Measurements from ENCODE around the gene LYPD5. TPM values are rescaled to one million over a fixed set of nuclear protein-coding genes. Genes with fewer than 3 reads are reported as not detected.

The LYPD5 gene
- total RNA-seq, 1 donor from 2014 or later = not detected

DNA sequence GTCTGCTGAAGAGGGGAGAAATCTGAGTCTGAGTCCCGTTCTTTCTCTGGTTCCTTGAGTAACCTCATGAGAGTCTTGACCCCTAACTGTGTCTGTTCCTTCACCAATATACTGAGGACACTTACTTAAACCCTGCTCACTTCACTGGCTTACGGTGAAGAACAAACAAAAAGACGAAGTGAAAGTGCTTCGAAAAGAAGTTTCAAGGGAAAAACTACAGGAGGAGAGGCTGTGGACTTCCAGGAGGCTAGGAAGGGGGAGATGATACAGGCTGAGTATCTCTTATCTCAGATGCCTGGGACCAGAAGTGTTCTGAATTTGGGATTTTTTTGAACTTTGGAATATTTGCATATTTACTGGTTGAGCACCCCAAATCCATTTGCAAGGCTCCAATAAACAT, 53.6 kb downstream of the LYPD5 start:
- TF ChIP-seq EZH2 (IDR thresholded peaks at IDR 0.05; ENCODE audit: insufficient read depth, low read length) = no peak
- TF ChIP-seq, protein P1, sequence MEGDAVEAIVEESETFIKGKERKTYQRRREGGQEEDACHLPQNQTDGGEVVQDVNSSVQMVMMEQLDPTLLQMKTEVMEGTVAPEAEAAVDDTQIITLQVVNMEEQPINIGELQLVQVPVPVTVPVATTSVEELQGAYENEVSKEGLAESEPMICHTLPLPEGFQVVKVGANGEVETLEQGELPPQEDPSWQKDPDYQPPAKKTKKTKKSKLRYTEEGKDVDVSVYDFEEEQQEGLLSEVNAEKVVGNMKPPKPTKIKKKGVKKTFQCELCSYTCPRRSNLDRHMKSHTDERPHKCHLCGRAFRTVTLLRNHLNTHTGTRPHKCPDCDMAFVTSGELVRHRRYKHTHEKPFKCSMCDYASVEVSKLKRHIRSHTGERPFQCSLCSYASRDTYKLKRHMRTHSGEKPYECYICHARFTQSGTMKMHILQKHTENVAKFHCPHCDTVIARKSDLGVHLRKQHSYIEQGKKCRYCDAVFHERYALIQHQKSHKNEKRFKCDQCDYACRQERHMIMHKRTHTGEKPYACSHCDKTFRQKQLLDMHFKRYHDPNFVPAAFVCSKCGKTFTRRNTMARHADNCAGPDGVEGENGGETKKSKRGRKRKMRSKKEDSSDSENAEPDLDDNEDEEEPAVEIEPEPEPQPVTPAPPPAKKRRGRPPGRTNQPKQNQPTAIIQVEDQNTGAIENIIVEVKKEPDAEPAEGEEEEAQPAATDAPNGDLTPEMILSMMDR (IDR thresholded peaks at IDR 0.05; ENCODE audit: insufficient read depth, low read depth, low read length) = no peak
- H3K36me3 Mint-ChIP-seq (ENCODE audit: low read depth, unreplicated experiment) = peaks cover 33% of the 10 kb centered on the region
- FAIRE-seq = no peak
- H3K79me2 ChIP-seq (ENCODE audit: insufficient read depth, low read length) = peaks cover 32% of the 10 kb centered on the region
- H3K36me3 ChIP-seq (ENCODE audit: insufficient read depth, low read length) = peaks cover 45% of the 10 kb centered on the region
- H3K4me1 ChIP-seq (ENCODE audit: insufficient read depth, low read length) = peaks cover 29% of the 10 kb centered on the region
- no peak overlapping the region for H2AFZ ChIP-seq (ENCODE audit: low read depth, low read length)
- H3K4me3 Mint-ChIP-seq (ENCODE audit: unreplicated experiment) = no peak overlapping the region
- H3K27ac Mint-ChIP-seq (ENCODE audit: unreplicated experiment) = no peak overlapping the region
- no peak overlapping the region for H3K4me3 ChIP-seq (ENCODE audit: insufficient read depth, low read depth, low read length)
- DNase-seq (ENCODE audit: low read depth) = no peak
- H3K27me3 ChIP-seq (ENCODE audit: insufficient read depth, low read length) = no peaks in the 10 kb centered on the region
- peaks cover 7% of the 10 kb centered on the region for H4K20me1 ChIP-seq (ENCODE audit: insufficient read depth, low read length)
- no peak overlapping the region for H3K9ac ChIP-seq (ENCODE audit: low read length)
- no peaks in the 10 kb centered on the region for H3K9me3 ChIP-seq (ENCODE audit: insufficient read depth, low read depth, low read length)
- H3K4me1 Mint-ChIP-seq (ENCODE audit: low read depth, unreplicated experiment) = peaks cover 29% of the 10 kb centered on the region
- no peaks in the 10 kb centered on the region for H3K9me3 Mint-ChIP-seq (ENCODE audit: unreplicated experiment)
- H3K4me2 ChIP-seq (ENCODE audit: low read length) = no peak overlapping the region
- H3K27me3 Mint-ChIP-seq (ENCODE audit: low read depth, unreplicated experiment) = no peaks in the 10 kb centered on the region
- H3K27ac ChIP-seq (ENCODE audit: low read depth, low read length) = no peak overlapping the region

DNA sequence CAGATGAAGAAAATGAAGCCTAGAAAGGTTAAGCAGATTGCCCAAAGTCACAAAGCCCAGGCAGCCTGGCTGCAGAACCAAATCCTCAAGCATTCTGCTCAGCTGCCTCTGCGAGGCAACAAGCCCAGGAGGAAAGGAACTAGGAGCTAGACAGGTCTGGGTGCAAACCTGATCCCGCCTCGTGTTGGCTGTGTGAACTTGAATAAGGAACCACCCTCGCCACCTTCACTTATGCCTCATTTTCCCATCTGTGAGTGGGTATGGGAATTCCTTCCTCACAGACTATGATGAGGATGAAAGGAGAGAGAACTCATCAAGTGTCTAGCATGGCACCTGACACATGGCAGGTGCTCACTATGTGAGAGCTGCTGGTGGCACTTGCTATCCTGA, 54.0 kb downstream of the LYPD5 start:
- Histone ChIP-seq H4K20me1 (ENCODE audit: insufficient read depth, low read length) (peaks cover 7% of the 10 kb centered on the region), H3K27me3 (ENCODE audit: insufficient read depth, low read length) (no peaks in the 10 kb centered on the region), H3K27ac (ENCODE audit: low read depth, low read length) (peak overlapping the region; percentile 28), H3K4me2 (ENCODE audit: low read length) (peak overlapping the region; percentile 3), H3K4me3 (ENCODE audit: insufficient read depth, low read depth, low read length) (no peak overlapping the region), H3K36me3 (ENCODE audit: insufficient read depth, low read length) (peaks cover 45% of the 10 kb centered on the region), H3K9ac (ENCODE audit: low read length) (no peak overlapping the region), H3K79me2 (ENCODE audit: insufficient read depth, low read length) (peaks cover 30% of the 10 kb centered on the region), H2AFZ (ENCODE audit: low read depth, low read length) (no peak overlapping the region), H3K4me1 (ENCODE audit: insufficient read depth, low read length) (peaks cover 27% of the 10 kb centered on the region), H3K9me3 (ENCODE audit: insufficient read depth, low read depth, low read length) (no peaks in the 10 kb centered on the region)
- Mint-ChIP-seq H3K27ac (ENCODE audit: unreplicated experiment) (no peak overlapping the region), H3K36me3 (ENCODE audit: low read depth, unreplicated experiment) (peaks cover 33% of the 10 kb centered on the region), H3K27me3 (ENCODE audit: low read depth, unreplicated experiment) (no peaks in the 10 kb centered on the region), H3K4me1 (ENCODE audit: low read depth, unreplicated experiment) (peaks cover 28% of the 10 kb centered on the region), H3K9me3 (ENCODE audit: unreplicated experiment) (no peaks in the 10 kb centered on the region), H3K4me3 (ENCODE audit: unreplicated experiment) (no peak overlapping the region)
- no peak for TF ChIP-seq EZH2 (IDR thresholded peaks at IDR 0.05; ENCODE audit: insufficient read depth, low read length)
- TF ChIP-seq, protein P1 (IDR thresholded peaks at IDR 0.05; ENCODE audit: insufficient read depth, low read depth, low read length) = no peak
- no peak for DNase-seq (ENCODE audit: low read depth)
- FAIRE-seq = no peak

DNA sequence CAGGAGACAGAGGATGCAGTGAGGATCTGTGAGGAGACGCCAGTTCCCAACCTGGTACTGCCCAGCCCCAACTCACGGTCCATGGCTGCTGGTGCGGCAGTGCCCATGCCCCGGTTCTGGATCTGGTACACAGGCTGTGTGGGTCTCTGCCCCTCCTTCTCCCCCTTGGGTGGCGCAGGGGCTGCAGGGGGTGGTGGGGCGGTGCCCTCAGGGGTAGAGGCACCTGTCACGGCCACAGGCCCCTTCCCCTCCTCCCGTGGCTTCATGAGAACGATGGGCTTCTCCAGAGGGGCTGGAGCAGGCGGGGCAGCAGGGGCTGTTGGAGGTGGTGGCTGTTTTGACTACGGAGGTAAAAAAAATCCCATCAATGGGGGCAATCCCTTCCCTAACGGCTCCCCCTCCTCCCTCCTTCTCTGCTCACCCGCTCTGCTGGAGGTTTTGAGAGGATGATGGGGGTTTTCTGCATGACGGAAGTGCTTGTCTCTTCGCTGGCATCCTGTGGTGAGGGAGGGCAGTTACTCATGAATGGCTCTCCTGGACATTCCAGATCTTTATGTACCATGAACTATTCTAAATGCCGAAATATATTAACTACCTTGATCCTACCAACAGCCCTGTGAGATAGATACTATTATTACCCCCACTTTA, 54.6 kb downstream of the LYPD5 start:
- no peaks in the 10 kb centered on the region for H3K27me3 Mint-ChIP-seq (ENCODE audit: low read depth, unreplicated experiment)
- H3K4me1 Mint-ChIP-seq (ENCODE audit: low read depth, unreplicated experiment) = peaks cover 26% of the 10 kb centered on the region
- no peak for FAIRE-seq
- H3K4me1 ChIP-seq (ENCODE audit: insufficient read depth, low read length) = peaks cover 27% of the 10 kb centered on the region
- TF ChIP-seq, protein P1 (IDR thresholded peaks at IDR 0.05; ENCODE audit: insufficient read depth, low read depth, low read length) = no peak
- TF ChIP-seq EZH2 (IDR thresholded peaks at IDR 0.05; ENCODE audit: insufficient read depth, low read length) = no peak
- no peak overlapping the region for H3K27ac Mint-ChIP-seq (ENCODE audit: unreplicated experiment)
- no peak overlapping the region for H3K4me3 ChIP-seq (ENCODE audit: insufficient read depth, low read depth, low read length)
- no peaks in the 10 kb centered on the region for H3K9me3 Mint-ChIP-seq (ENCODE audit: unreplicated experiment)
- peak overlapping the region; percentile 28 for H3K27ac ChIP-seq (ENCODE audit: low read depth, low read length)
- no peak overlapping the region for H3K9ac ChIP-seq (ENCODE audit: low read length)
- H3K4me2 ChIP-seq (ENCODE audit: low read length) = peak overlapping the region; percentile 3
- H3K36me3 Mint-ChIP-seq (ENCODE audit: low read depth, unreplicated experiment) = peaks cover 33% of the 10 kb centered on the region
- DNase-seq (ENCODE audit: low read depth) = no peak
- no peaks in the 10 kb centered on the region for H3K9me3 ChIP-seq (ENCODE audit: insufficient read depth, low read depth, low read length)
- H3K79me2 ChIP-seq (ENCODE audit: insufficient read depth, low read length) = peaks cover 30% of the 10 kb centered on the region
- H4K20me1 ChIP-seq (ENCODE audit: insufficient read depth, low read length) = peaks cover 4% of the 10 kb centered on the region
- H2AFZ ChIP-seq (ENCODE audit: low read depth, low read length) = no peak overlapping the region
- H3K36me3 ChIP-seq (ENCODE audit: insufficient read depth, low read length) = peaks cover 49% of the 10 kb centered on the region
- H3K27me3 ChIP-seq (ENCODE audit: insufficient read depth, low read length) = no peaks in the 10 kb centered on the region
- H3K4me3 Mint-ChIP-seq (ENCODE audit: unreplicated experiment) = no peak overlapping the region

Measured in astrocyte (in vitro differentiated cells and primary cell).